GM12878 (cell line): ENCODE measurements around the gene KIF6. TPM values are rescaled to one million over a fixed set of nuclear protein-coding genes. Genes with fewer than 3 reads are reported as not detected.

ENCODE experiments used
- ATAC-seq: fragments of 200-7000 bp; cut with Tn5 transposase; 3 replicates; pipeline ENCODE4 v1.9.1; 2020; ENCODE audit warnings: mild to moderate bottlenecking, moderate library complexity
- BruUV-seq: library from RNA; stranded (reverse); fragments of 400-500 nt; replicated peaks from 2 replicates; lab custom pipeline; 2021; lab: Mats Ljungman, UMichigan
- CTCF ChIA-PET: fragments of 300-600 bp; sonication (Branson Sonifier 250); formaldehyde crosslinking; extraction: SDS; loops from one replicate; lab custom pipeline; 2021; ENCODE audit warnings: inconsistent platforms; lab: Yijun Ruan, JAX
- POLR2A ChIA-PET: fragments of 350-600 bp; formaldehyde crosslinking; extraction: SDS; loops from one replicate; lab custom pipeline; 2021; ENCODE audit warnings: inconsistent platforms; lab: Charles Lee
- RAD21 ChIA-PET: fragments of 300-600 bp; sonication (Branson Sonifier 250); formaldehyde crosslinking; loops from one replicate; lab custom pipeline; 2023; ENCODE audit warnings: antibody characterized with exemption; ENCODE audit not compliant: unreplicated experiment; lab: Charles Lee
- SMC1A ChIA-PET: fragments of 300-600 bp; sonication (Branson Sonifier 250); formaldehyde crosslinking; loops from one replicate; lab custom pipeline; 2023; ENCODE audit not compliant: unreplicated experiment, uncharacterized antibody; lab: Charles Lee
- DNase-seq: peaks from one replicate; pipeline ENCODE4 v3.0.0-alpha.2; 2011; ENCODE audit warnings: low read depth, low spot score
- FAIRE-seq: peaks from 3 replicates; lab custom pipeline; 2011; peaks lifted over from hg19 to GRCh38; lab: Jason Lieb, UNC
- H2AFZ ChIP-seq: 2 replicates; pipeline ENCODE4 v1.6.0; 2011; ENCODE audit warnings: low read depth, low read length, control low read depth; ENCODE audit not compliant: control insufficient read depth
- H3K27ac ChIP-seq: 2 replicates; pipeline ENCODE4 v1.5.1; 2011; ENCODE audit warnings: control low read depth; ENCODE audit not compliant: control insufficient read depth, insufficient read depth
- H3K27me3 ChIP-seq, 2 experiments: replicated peaks in 1 of 2; 2 replicates each; pipeline versions ENCODE4 v1.6.0 to v1.6.1; 2011; ENCODE audit warnings: low read length in 1 of 2; ENCODE audit not compliant: control insufficient read depth in 2 of 2, insufficient read depth in 2 of 2
- H3K36me3 ChIP-seq, 2 experiments: 2 replicates each; pipeline ENCODE4 v1.5.1; 2011; ENCODE audit warnings: low read length in 1 of 2; ENCODE audit not compliant: control insufficient read depth in 2 of 2, insufficient read depth in 2 of 2
- H3K4me1 ChIP-seq: 2 replicates; pipeline ENCODE4 v1.6.1; 2011; ENCODE audit warnings: mild to moderate bottlenecking, low read length, moderate library complexity, mixed read lengths; ENCODE audit not compliant: control insufficient read depth, insufficient read depth
- H3K4me2 ChIP-seq: 2 replicates; pipeline ENCODE4 v1.6.0; 2011; ENCODE audit warnings: control low read depth; ENCODE audit not compliant: control insufficient read depth, insufficient read depth
- H3K4me3 ChIP-seq: fragments of 200-600 bp; sonication (generic); 2 replicates; pipeline ENCODE4 v1.5.1; 2016
- H3K79me2 ChIP-seq: 2 replicates; pipeline ENCODE4 v1.6.0; 2011; ENCODE audit warnings: low read length; ENCODE audit not compliant: control insufficient read depth, insufficient read depth
- H3K9ac ChIP-seq: 2 replicates; pipeline ENCODE4 v1.8.0; 2011; ENCODE audit warnings: low read length, control low read depth, mixed read lengths; ENCODE audit not compliant: control insufficient read depth, insufficient read depth
- H3K9me3 ChIP-seq: replicated peaks from 3 replicates; pipeline ENCODE4 v1.5.1; 2011; ENCODE audit warnings: mild to moderate bottlenecking, low read length; ENCODE audit not compliant: control insufficient read depth, insufficient read depth
- H4K20me1 ChIP-seq: 2 replicates; pipeline ENCODE4 v1.6.0; 2011; ENCODE audit not compliant: control insufficient read depth, insufficient read depth
- BACH1 ChIP-seq: fragments of 450-650 bp; IDR thresholded peaks from 2 replicates; pipeline ENCODE4 v1.6.1; 2017; ENCODE audit warnings: mild to moderate bottlenecking, borderline replicate concordance
- EP300 ChIP-seq, 2 experiments: fragments of 150-350 bp in 1 of 2; IDR thresholded peaks; 2 replicates each; pipeline ENCODE4 v1.6.1; 2011 to 2012; ENCODE audit warnings: low read depth in 2 of 2, low read length in 2 of 2, borderline replicate concordance in 1 of 2, improper control_type of control experiment in 1 of 2, inconsistent platforms in 1 of 2; ENCODE audit not compliant: control insufficient read depth in 1 of 2
- KLF5 ChIP-seq: fragments of 450-650 bp; IDR thresholded peaks from 2 replicates; pipeline ENCODE4 v1.6.1; 2014; ENCODE audit warnings: mild to moderate bottlenecking; ENCODE audit not compliant: partially characterized antibody
- MTA2 ChIP-seq: fragments of 450-650 bp; IDR thresholded peaks from 2 replicates; pipeline ENCODE4 v1.6.1; 2016; ENCODE audit warnings: low read depth, mild to moderate bottlenecking, moderate library complexity
- NFIC ChIP-seq: IDR thresholded peaks from 2 replicates; pipeline ENCODE4 v1.6.1; 2012; ENCODE audit warnings: low read depth, mild to moderate bottlenecking, inconsistent platforms, low read length, moderate library complexity
- STAT1 ChIP-seq: fragments of 450-650 bp; conservative IDR thresholded peaks from 2 replicates; pipeline ENCODE4 v1.6.1; 2014; ENCODE audit warnings: antibody characterized with exemption, mild to moderate bottlenecking
- ZNF24 ChIP-seq: fragments of 450-650 bp; IDR thresholded peaks from 2 replicates; pipeline ENCODE4 v1.6.1; 2017; ENCODE audit warnings: antibody characterized with exemption, mild to moderate bottlenecking
- WGBS: methylation state at CpG from one replicate; pipeline ENCODE4 v1.1.6; 2016; ENCODE audit warnings: low lambda C conversion rate; ENCODE audit not compliant: insufficient replicate concordance, insufficient coverage; ENCODE audit errors: missing lambda C conversion rate; 5-methylcytosine and 5-hydroxymethylcytosine counted together
- in situ Hi-C: fragments of 300-500 bp; cut with MboI; formaldehyde crosslinking; loops from 9 replicates; pipeline ENCODE4 v1.14.3; 2018; ENCODE audit warnings: mixed read lengths
- intact Hi-C: fragments of 100-400 bp; cut with micrococcal nuclease; formaldehyde crosslinking; loops from one replicate; pipeline ENCODE4 v1.14.2; 2022; ENCODE audit not compliant: unreplicated experiment
- polyA plus RNA-seq, 11 experiments: library from polyadenylated mRNA; depleted of rRNA in 4 of 11; unstranded in 6 of 11; stranded (reverse) in 5 of 11; fragments of >200 nt; fragmentation: Nextera tagmentation in 4 of 11; fragmentation: Illumina TruSeq in 1 of 11; extraction: Ambion mirVana in 4 of 11; extraction: Trizol in 1 of 11; gene quantifications; 1 replicate in 1 of 11; 2 replicates in 10 of 11; pipeline versions ENCODE4 v1.2.1 to v1.2.3, GENCODE V29; 2011 to 2016; ENCODE audit warnings: inconsistent platforms in 2 of 11, missing spikeins in 2 of 11, low read depth in 1 of 11
- total RNA-seq, 4 experiments: library from RNA; depleted of rRNA in 3 of 4; stranded (reverse); fragments of >200 nt in 3 of 4; fragmentation: Illumina TruSeq in 1 of 4; extraction: Trizol in 1 of 4; gene quantifications; 2 replicates each; pipeline versions ENCODE4 v1.2.1 to v1.2.3, GENCODE V29; 2013 to 2021
- TF ChIP-seq, protein P1 (sequence below): fragments of 150-350 bp; IDR thresholded peaks from 2 replicates; pipeline ENCODE4 v1.6.1; 2014; ENCODE audit warnings: mild to moderate bottlenecking, low read depth, low read length
- TF ChIP-seq, protein P2 (sequence below): fragments of 450-650 bp; conservative IDR thresholded peaks from 2 replicates; pipeline ENCODE4 v1.6.1; 2017; ENCODE audit warnings: mild to moderate bottlenecking, moderate library complexity
- TF ChIP-seq, protein P3 (sequence below): fragments of 450-650 bp; IDR thresholded peaks from 2 replicates; pipeline ENCODE4 v1.6.1; 2018; ENCODE audit warnings: borderline replicate concordance, mild to moderate bottlenecking; ENCODE audit not compliant: partially characterized antibody
- TF ChIP-seq, protein P4 (sequence below): fragments of 150-350 bp; IDR thresholded peaks from 2 replicates; pipeline ENCODE4 v1.6.1; 2016; ENCODE audit warnings: low read depth, low read length
- TF ChIP-seq, protein P5 (sequence below): IDR thresholded peaks from 2 replicates; pipeline ENCODE4 v1.6.1; 2012; ENCODE audit warnings: low read depth, low read length, improper control_type of control experiment

Gene KIF6
- total and polyA plus RNA-seq, 10 of the 15 experiments (the other 5 are each of a cell fraction or from before 2014, with no cell fraction given) = 0.09 to 1.0 (median 0.28) TPM

DNA sequence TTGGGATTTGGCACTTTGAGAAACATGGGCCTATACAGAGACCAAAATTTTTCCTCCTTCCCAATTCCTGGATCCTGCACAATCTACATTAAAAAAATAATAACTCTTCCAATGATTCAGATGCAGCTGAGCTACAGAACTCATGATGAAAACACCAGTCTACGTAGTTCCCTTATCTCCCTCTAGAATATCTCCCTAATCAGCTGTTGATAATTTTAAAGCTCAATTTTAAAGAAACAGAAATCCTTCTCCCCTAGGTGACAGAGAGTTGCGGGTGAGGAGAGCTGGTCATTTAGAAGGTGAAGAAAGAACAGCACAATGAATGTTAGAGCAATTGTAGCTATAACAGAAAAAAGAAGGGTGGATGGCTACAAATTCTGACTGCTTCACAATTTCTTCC lies 227.1 kb downstream of the KIF6 start (continued):
- TF ChIP-seq, protein P1, sequence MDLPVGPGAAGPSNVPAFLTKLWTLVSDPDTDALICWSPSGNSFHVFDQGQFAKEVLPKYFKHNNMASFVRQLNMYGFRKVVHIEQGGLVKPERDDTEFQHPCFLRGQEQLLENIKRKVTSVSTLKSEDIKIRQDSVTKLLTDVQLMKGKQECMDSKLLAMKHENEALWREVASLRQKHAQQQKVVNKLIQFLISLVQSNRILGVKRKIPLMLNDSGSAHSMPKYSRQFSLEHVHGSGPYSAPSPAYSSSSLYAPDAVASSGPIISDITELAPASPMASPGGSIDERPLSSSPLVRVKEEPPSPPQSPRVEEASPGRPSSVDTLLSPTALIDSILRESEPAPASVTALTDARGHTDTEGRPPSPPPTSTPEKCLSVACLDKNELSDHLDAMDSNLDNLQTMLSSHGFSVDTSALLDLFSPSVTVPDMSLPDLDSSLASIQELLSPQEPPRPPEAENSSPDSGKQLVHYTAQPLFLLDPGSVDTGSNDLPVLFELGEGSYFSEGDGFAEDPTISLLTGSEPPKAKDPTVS = no peak
- no peak for TF ChIP-seq BACH1

DNA sequence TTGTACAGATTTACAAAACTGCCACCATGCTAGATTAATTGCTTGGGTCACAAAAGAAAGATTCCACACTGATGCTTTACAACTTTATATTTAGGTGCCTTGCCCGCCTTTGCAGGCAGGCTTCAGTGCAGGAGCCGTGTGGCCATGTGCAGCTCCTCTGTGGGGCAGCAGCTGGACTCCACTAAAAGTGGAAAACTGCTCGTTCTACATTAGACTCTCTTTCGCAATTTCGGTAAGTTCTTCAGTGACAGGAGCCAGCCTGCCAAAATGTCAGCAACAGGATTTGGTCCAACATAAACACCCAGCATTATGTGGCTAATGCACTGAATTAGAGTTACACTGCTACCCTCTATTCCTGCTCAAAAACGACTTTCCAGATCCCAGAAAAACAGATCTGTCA lies 228.3 kb downstream of the KIF6 start:
- no peak for ATAC-seq
- no peaks in the 10 kb centered on the region for H4K20me1 ChIP-seq
- POLR2A ChIA-PET = no interaction called here
- CTCF ChIA-PET = no interaction called here
- no peaks in the 10 kb centered on the region; a peak in 1 of 4 replicates for H3K27me3 ChIP-seq
- WGBS = 43% methylated on average over 6 of the region's 6 CpGs
- no peaks in the 10 kb centered on the region for H3K36me3 ChIP-seq
- SMC1A ChIA-PET = no interaction called here
- FAIRE-seq = no peak
- no peak overlapping the region for H3K9ac ChIP-seq
- H3K79me2 ChIP-seq = no peaks in the 10 kb centered on the region
- intact Hi-C loops (no loop called here), in situ Hi-C loops (no loop called here)
- no peaks in the 10 kb centered on the region; the same call in 2 of the 3 replicates for H3K9me3 ChIP-seq
- no TSS peak for BruUV-seq
- H3K27ac ChIP-seq = no peak overlapping the region
- RAD21 ChIA-PET = no interaction called here
- no peak overlapping the region for H3K4me2 ChIP-seq
- H3K4me3 ChIP-seq = no peak overlapping the region
- H2AFZ ChIP-seq = no peak overlapping the region
- H3K4me1 ChIP-seq = no peaks in the 10 kb centered on the region
- no peak for DNase-seq
- TF ChIP-seq STAT1 (no peak), EP300 (IDR thresholded peaks at IDR 0.05; ENCODE audit: borderline replicate concordance in 1 of 2, control insufficient read depth in 1 of 2, low read depth in 2 of 2, low read length in 2 of 2) (no peak), MTA2 (no peak), ZNF24 (no peak), NFIC (no peak), KLF5 (no peak)
- TF ChIP-seq, protein P2, sequence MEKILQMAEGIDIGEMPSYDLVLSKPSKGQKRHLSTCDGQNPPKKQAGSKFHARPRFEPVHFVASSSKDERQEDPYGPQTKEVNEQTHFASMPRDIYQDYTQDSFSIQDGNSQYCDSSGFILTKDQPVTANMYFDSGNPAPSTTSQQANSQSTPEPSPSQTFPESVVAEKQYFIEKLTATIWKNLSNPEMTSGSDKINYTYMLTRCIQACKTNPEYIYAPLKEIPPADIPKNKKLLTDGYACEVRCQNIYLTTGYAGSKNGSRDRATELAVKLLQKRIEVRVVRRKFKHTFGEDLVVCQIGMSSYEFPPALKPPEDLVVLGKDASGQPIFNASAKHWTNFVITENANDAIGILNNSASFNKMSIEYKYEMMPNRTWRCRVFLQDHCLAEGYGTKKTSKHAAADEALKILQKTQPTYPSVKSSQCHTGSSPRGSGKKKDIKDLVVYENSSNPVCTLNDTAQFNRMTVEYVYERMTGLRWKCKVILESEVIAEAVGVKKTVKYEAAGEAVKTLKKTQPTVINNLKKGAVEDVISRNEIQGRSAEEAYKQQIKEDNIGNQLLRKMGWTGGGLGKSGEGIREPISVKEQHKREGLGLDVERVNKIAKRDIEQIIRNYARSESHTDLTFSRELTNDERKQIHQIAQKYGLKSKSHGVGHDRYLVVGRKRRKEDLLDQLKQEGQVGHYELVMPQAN = no peak
- TF ChIP-seq, protein P3, sequence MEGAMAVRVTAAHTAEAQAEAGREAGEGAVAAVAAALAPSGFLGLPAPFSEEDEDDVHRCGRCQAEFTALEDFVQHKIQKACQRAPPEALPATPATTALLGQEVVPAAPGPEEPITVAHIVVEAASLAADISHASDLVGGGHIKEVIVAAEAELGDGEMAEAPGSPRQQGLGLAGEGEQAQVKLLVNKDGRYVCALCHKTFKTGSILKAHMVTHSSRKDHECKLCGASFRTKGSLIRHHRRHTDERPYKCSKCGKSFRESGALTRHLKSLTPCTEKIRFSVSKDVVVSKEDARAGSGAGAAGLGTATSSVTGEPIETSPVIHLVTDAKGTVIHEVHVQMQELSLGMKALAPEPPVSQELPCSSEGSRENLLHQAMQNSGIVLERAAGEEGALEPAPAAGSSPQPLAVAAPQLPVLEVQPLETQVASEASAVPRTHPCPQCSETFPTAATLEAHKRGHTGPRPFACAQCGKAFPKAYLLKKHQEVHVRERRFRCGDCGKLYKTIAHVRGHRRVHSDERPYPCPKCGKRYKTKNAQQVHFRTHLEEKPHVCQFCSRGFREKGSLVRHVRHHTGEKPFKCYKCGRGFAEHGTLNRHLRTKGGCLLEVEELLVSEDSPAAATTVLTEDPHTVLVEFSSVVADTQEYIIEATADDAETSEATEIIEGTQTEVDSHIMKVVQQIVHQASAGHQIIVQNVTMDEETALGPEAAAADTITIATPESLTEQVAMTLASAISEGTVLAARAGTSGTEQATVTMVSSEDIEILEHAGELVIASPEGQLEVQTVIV = no peak
- TF ChIP-seq, protein P4, sequence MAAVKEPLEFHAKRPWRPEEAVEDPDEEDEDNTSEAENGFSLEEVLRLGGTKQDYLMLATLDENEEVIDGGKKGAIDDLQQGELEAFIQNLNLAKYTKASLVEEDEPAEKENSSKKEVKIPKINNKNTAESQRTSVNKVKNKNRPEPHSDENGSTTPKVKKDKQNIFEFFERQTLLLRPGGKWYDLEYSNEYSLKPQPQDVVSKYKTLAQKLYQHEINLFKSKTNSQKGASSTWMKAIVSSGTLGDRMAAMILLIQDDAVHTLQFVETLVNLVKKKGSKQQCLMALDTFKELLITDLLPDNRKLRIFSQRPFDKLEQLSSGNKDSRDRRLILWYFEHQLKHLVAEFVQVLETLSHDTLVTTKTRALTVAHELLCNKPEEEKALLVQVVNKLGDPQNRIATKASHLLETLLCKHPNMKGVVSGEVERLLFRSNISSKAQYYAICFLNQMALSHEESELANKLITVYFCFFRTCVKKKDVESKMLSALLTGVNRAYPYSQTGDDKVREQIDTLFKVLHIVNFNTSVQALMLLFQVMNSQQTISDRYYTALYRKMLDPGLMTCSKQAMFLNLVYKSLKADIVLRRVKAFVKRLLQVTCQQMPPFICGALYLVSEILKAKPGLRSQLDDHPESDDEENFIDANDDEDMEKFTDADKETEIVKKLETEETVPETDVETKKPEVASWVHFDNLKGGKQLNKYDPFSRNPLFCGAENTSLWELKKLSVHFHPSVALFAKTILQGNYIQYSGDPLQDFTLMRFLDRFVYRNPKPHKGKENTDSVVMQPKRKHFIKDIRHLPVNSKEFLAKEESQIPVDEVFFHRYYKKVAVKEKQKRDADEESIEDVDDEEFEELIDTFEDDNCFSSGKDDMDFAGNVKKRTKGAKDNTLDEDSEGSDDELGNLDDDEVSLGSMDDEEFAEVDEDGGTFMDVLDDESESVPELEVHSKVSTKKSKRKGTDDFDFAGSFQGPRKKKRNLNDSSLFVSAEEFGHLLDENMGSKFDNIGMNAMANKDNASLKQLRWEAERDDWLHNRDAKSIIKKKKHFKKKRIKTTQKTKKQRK = no peak
- TF ChIP-seq, protein P5, sequence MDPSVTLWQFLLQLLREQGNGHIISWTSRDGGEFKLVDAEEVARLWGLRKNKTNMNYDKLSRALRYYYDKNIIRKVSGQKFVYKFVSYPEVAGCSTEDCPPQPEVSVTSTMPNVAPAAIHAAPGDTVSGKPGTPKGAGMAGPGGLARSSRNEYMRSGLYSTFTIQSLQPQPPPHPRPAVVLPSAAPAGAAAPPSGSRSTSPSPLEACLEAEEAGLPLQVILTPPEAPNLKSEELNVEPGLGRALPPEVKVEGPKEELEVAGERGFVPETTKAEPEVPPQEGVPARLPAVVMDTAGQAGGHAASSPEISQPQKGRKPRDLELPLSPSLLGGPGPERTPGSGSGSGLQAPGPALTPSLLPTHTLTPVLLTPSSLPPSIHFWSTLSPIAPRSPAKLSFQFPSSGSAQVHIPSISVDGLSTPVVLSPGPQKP = no peak
